HCT116 (cell line): Measurements from ENCODE around the gene STAC. TPM values are rescaled to one million over a fixed set of nuclear protein-coding genes. Genes with fewer than 3 reads are reported as not detected.
"Not testable (repeated sequence)": the region's sequence is repeated elsewhere in the genome, so short reads cannot be mapped to it uniquely, and the experiment has no call there.

ENCODE experiments used
- ATAC-seq: fragments of 200-7000 bp; cut with Tn5 transposase; 2 replicates; pipeline ENCODE4 v1.9.1; 2020; ENCODE audit warnings: mild to moderate bottlenecking, moderate library complexity
- BruUV-seq: library from RNA; stranded (reverse); fragments of 400-500 nt; replicated peaks from 2 replicates; lab custom pipeline; 2021; lab: Mats Ljungman, UMichigan
- CTCF ChIA-PET: fragments of 300-600 bp; sonication (Branson Sonifier 250); formaldehyde crosslinking; loops from one replicate; lab custom pipeline; 2021; ENCODE audit warnings: antibody characterized with exemption; lab: Charles Lee
- POLR2A ChIA-PET: fragments of 300-600, 350-600 bp; sonication (Branson Sonifier 250); formaldehyde crosslinking; loops from one replicate; lab custom pipeline; 2021; ENCODE audit warnings: antibody characterized with exemption; lab: Charles Lee
- RAD21 ChIA-PET, 2 experiments: fragments of 300-600 bp; sonication (Branson Sonifier 250); formaldehyde crosslinking; loops; one replicate each; lab custom pipeline; 2023; ENCODE audit warnings: low total read pairs in 2 of 2; ENCODE audit not compliant: uncharacterized antibody in 2 of 2, unreplicated experiment in 2 of 2, low non-redundant PET in 1 of 2; lab: Charles Lee
- DNase-seq: peaks from one replicate; pipeline ENCODE4 v3.0.0-alpha.2; 2010; ENCODE audit warnings: low read depth, low spot score
- H2AFZ ChIP-seq: fragments of 200-600 bp; shearing (Covaris generic), sonication (generic); 2 replicates; pipeline ENCODE4 v1.6.1; 2017; ENCODE audit warnings: low read depth, mixed run types, mixed read lengths, antibody characterized with exemption, low read length; ENCODE audit not compliant: poor library complexity, severe bottlenecking
- H3K27ac ChIP-seq: 2 replicates; pipeline ENCODE4 v1.5.1; 2012; ENCODE audit warnings: low read depth, low read length
- H3K27me3 ChIP-seq: fragments of 200-600 bp; sonication (generic); 2 replicates; pipeline ENCODE4 v1.6.1; 2016; ENCODE audit warnings: mixed run types, low read length, mixed read lengths; ENCODE audit not compliant: insufficient read depth
- H3K36me3 ChIP-seq, 2 experiments: fragments of 200-500 bp in 1 of 2; fragments of 200-600 bp in 1 of 2; sonication (Bioruptor generic) in 1 of 2; sonication (generic) in 1 of 2; 2 replicates each; pipeline versions ENCODE4 v1.5.1 to v1.6.1; 2014 to 2016; ENCODE audit warnings: low read length in 2 of 2, inconsistent platforms in 1 of 2, mixed read lengths in 1 of 2, mixed run types in 1 of 2; ENCODE audit not compliant: insufficient read depth in 2 of 2, control insufficient read depth in 1 of 2
- H3K4me1 ChIP-seq, 2 experiments: fragments of 200-600 bp in 1 of 2; sonication (generic) in 1 of 2; 2 replicates each; pipeline versions ENCODE4 v1.5.1 to v1.6.1; 2012 to 2017; ENCODE audit warnings: low read length in 2 of 2, inconsistent platforms in 1 of 2, mild to moderate bottlenecking in 1 of 2, mixed read lengths in 1 of 2, mixed run types in 1 of 2, moderate library complexity in 1 of 2; ENCODE audit not compliant: insufficient read depth in 2 of 2, control insufficient read depth in 1 of 2
- H3K4me2 ChIP-seq: fragments of 200-600 bp; sonication (generic); 2 replicates; pipeline ENCODE4 v1.6.1; 2017; ENCODE audit warnings: mixed run types, low read length, mixed read lengths
- H3K4me3 ChIP-seq, 2 experiments: fragments of 200-600 bp in 1 of 2; sonication (generic) in 1 of 2; replicated peaks in 1 of 2; 2 replicates each; pipeline ENCODE4 v1.5.1; 2011 to 2016; ENCODE audit warnings: low read length in 2 of 2, control low read depth in 1 of 2, low read depth in 1 of 2, mild to moderate bottlenecking in 1 of 2, mixed read lengths in 1 of 2, mixed run types in 1 of 2
- H3K79me2 ChIP-seq: fragments of 200-600 bp; sonication (generic); 2 replicates; pipeline ENCODE4 v1.6.1; 2017; ENCODE audit warnings: mild to moderate bottlenecking, mixed run types, low read length, moderate library complexity, mixed read lengths; ENCODE audit not compliant: insufficient read depth
- H3K9ac ChIP-seq: fragments of 200-600 bp; sonication (generic); 2 replicates; pipeline ENCODE4 v1.6.1; 2016; ENCODE audit warnings: low read length, mixed read lengths
- H3K9me2 ChIP-seq: fragments of 200-600 bp; sonication (generic), shearing (Covaris generic); 2 replicates; pipeline ENCODE4 v1.6.1; 2017; ENCODE audit warnings: mixed run types, mild to moderate bottlenecking, moderate library complexity; ENCODE audit not compliant: insufficient read depth
- H3K9me3 ChIP-seq, 2 experiments: fragments of 200-500 bp in 1 of 2; fragments of 200-600 bp in 1 of 2; sonication (Bioruptor generic) in 1 of 2; sonication (generic) in 1 of 2; 2 replicates each; pipeline ENCODE4 v1.6.1; 2014 to 2017; ENCODE audit warnings: low read length in 2 of 2, mixed read lengths in 2 of 2, inconsistent platforms in 1 of 2, low read depth in 1 of 2, mild to moderate bottlenecking in 1 of 2, mixed run types in 1 of 2, moderate library complexity in 1 of 2; ENCODE audit not compliant: control insufficient read depth in 1 of 2, insufficient read depth in 1 of 2
- H4K20me1 ChIP-seq: fragments of 200-600 bp; sonication (generic), shearing (Covaris generic); 2 replicates; pipeline ENCODE4 v1.6.1; 2017; ENCODE audit warnings: mixed run types, mild to moderate bottlenecking, moderate library complexity; ENCODE audit not compliant: insufficient read depth
- CEBPB ChIP-seq: IDR thresholded peaks from 2 replicates; pipeline ENCODE4 v1.6.1; 2012; ENCODE audit warnings: low read depth
- EGR1 ChIP-seq: IDR thresholded peaks from 2 replicates; pipeline ENCODE4 v1.6.1; 2012; ENCODE audit warnings: low read depth
- EZH2 ChIP-seq: fragments of 200-600 bp; sonication (generic); IDR thresholded peaks from 2 replicates; pipeline ENCODE4 v1.6.1; 2017; ENCODE audit warnings: antibody characterized with exemption, mixed run types
- EZH2phosphoT487 ChIP-seq: fragments of 200-600 bp; IDR thresholded peaks from 2 replicates; pipeline ENCODE4 v1.6.1; 2018; ENCODE audit warnings: antibody characterized with exemption, borderline replicate concordance
- FOSL1 ChIP-seq: IDR thresholded peaks from 2 replicates; pipeline ENCODE4 v1.6.1; 2012; ENCODE audit warnings: low read depth
- JUND ChIP-seq: IDR thresholded peaks from 2 replicates; pipeline ENCODE4 v1.6.1; 2012
- MAX ChIP-seq: IDR thresholded peaks from 2 replicates; pipeline ENCODE4 v1.6.1; 2012
- POLR2A ChIP-seq: IDR thresholded peaks from 2 replicates; pipeline ENCODE4 v1.7.0; 2011; ENCODE audit warnings: borderline replicate concordance; ENCODE audit not compliant: insufficient read depth, insufficient read length; ENCODE audit errors: extremely low read depth
- POLR2AphosphoS5 ChIP-seq: IDR thresholded peaks from 2 replicates; pipeline ENCODE4 v1.6.1; 2011; ENCODE audit warnings: mild to moderate bottlenecking, low read depth, low read length, moderate library complexity
- RAD21 ChIP-seq: IDR thresholded peaks from 2 replicates; pipeline ENCODE4 v1.6.1; 2012; ENCODE audit warnings: low read depth, mild to moderate bottlenecking
- SIN3A ChIP-seq: IDR thresholded peaks from 2 replicates; pipeline ENCODE4 v1.6.1; 2012; ENCODE audit warnings: low read depth
- SP1 ChIP-seq: IDR thresholded peaks from 2 replicates; pipeline ENCODE4 v1.6.1; 2012; ENCODE audit warnings: low read depth
- SRF ChIP-seq: IDR thresholded peaks from 2 replicates; pipeline ENCODE4 v1.6.1; 2012; ENCODE audit warnings: low read depth
- TCF7L2 ChIP-seq: IDR thresholded peaks from 2 replicates; pipeline ENCODE4 v1.7.0; 2011; ENCODE audit warnings: borderline replicate concordance, inconsistent platforms; ENCODE audit not compliant: insufficient read depth, insufficient read length; ENCODE audit errors: extremely low read depth
- YY1 ChIP-seq: IDR thresholded peaks from 2 replicates; pipeline ENCODE4 v1.6.1; 2011; ENCODE audit warnings: low read length, low read depth, moderate library complexity, mild to moderate bottlenecking; ENCODE audit not compliant: insufficient replicate concordance; ENCODE audit errors: extremely low read depth
- ZBTB33 ChIP-seq: IDR thresholded peaks from 2 replicates; pipeline ENCODE4 v1.6.1; 2011; ENCODE audit warnings: mild to moderate bottlenecking, low read length, moderate library complexity; ENCODE audit not compliant: insufficient replicate concordance; ENCODE audit errors: extremely low read depth
- ZFX ChIP-seq: fragments of 450-650 bp; IDR thresholded peaks from 2 replicates; pipeline ENCODE4 v1.6.1; 2017
- ZNF274 ChIP-seq: fragments of 200-500 bp; sonication (Bioruptor generic); IDR thresholded peaks from 2 replicates; pipeline ENCODE4 v1.6.1; 2014; ENCODE audit warnings: mild to moderate bottlenecking, low read depth, low read length, inconsistent platforms
- intact Hi-C: fragments of 100-400 bp; cut with micrococcal nuclease; formaldehyde crosslinking; loops from 2 replicates; pipeline ENCODE4 v1.10.0; 2022
- total RNA-seq: library from RNA; stranded (reverse); gene quantifications from one replicate; pipeline ENCODE4 v1.2.1, GENCODE V29; 2021; ENCODE audit not compliant: unreplicated experiment
- TF ChIP-seq, protein P1 (sequence below): IDR thresholded peaks from 2 replicates; pipeline ENCODE4 v1.6.1; 2012
- TF ChIP-seq, protein P2 (sequence below), 3 experiments: fragments of 200-600 bp in 1 of 3; sonication (generic) in 1 of 3; IDR thresholded peaks in 2 of 3; conservative IDR thresholded peaks in 1 of 3; 2 replicates each; pipeline ENCODE4 v1.5.1; 2012 to 2017; ENCODE audit warnings: low read depth in 2 of 3, low read length in 2 of 3, antibody characterized with exemption in 1 of 3, borderline replicate concordance in 1 of 3, control low read depth in 1 of 3, mild to moderate bottlenecking in 1 of 3, mixed read lengths in 1 of 3, mixed run types in 1 of 3, moderate library complexity in 1 of 3; ENCODE audit not compliant: insufficient read depth in 1 of 3

STAC gene
- total RNA-seq, 1 experiment from 2014 or later, result not detected

DNA sequence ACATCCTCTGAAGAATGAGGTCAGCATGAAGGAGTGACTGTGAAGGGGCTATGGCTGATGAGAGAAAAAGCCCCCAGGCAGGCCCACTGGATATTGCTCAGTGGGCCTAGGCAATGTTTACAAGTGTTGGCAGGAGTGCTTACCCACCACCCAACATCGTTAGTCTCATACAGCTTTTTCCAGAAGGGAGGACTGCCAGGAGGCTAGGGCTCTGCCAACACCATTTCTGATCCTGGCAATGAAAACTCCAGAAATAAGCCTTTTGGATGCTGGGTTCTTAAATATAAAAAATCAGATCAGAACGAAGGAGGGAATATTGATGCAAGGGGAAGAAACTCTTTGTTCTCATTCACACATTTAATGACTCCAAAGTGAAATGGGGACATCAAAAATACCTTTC is 194.9 kb downstream of the STAC start:
- Histone ChIP-seq H2AFZ (no peak overlapping the region), H3K27ac (no peak overlapping the region), H3K79me2 (no peaks in the 10 kb centered on the region), H4K20me1 (no peaks in the 10 kb centered on the region), H3K4me2 (no peak overlapping the region), H3K9me2 (no peaks in the 10 kb centered on the region), H3K9me3 (no peaks in the 10 kb centered on the region), H3K9ac (no peak overlapping the region), H3K4me3 (no peak overlapping the region), H3K36me3 (no peaks in the 10 kb centered on the region), H3K4me1 (no peaks in the 10 kb centered on the region), H3K27me3 (no peaks in the 10 kb centered on the region)
- no peak for DNase-seq
- TF ChIP-seq MAX (no peak), FOSL1 (no peak), POLR2A (no peak), ZFX (no peak), CEBPB (no peak), ZBTB33 (no peak), POLR2AphosphoS5 (no peak), YY1 (no peak), EZH2 (no peak), RAD21 (no peak), SIN3A (no peak), EGR1 (no peak), SP1 (no peak), SRF (no peak), TCF7L2 (no peak), EZH2phosphoT487 (no peak), ZNF274 (no peak), JUND (no peak)
- TF ChIP-seq, protein P1, sequence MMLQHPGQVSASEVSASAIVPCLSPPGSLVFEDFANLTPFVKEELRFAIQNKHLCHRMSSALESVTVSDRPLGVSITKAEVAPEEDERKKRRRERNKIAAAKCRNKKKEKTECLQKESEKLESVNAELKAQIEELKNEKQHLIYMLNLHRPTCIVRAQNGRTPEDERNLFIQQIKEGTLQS, result no peak
- TF ChIP-seq, protein P2, sequence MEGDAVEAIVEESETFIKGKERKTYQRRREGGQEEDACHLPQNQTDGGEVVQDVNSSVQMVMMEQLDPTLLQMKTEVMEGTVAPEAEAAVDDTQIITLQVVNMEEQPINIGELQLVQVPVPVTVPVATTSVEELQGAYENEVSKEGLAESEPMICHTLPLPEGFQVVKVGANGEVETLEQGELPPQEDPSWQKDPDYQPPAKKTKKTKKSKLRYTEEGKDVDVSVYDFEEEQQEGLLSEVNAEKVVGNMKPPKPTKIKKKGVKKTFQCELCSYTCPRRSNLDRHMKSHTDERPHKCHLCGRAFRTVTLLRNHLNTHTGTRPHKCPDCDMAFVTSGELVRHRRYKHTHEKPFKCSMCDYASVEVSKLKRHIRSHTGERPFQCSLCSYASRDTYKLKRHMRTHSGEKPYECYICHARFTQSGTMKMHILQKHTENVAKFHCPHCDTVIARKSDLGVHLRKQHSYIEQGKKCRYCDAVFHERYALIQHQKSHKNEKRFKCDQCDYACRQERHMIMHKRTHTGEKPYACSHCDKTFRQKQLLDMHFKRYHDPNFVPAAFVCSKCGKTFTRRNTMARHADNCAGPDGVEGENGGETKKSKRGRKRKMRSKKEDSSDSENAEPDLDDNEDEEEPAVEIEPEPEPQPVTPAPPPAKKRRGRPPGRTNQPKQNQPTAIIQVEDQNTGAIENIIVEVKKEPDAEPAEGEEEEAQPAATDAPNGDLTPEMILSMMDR (IDR thresholded peaks at IDR 0.05 in 2 of 3, conservative IDR thresholded peaks at IDR 0.05 in 1 of 3; ENCODE audit: borderline replicate concordance in 1 of 3, insufficient read depth in 1 of 3, low read depth in 2 of 3, low read length in 2 of 3), result no peak
- RAD21 ChIA-PET, result no interaction called here
- intact Hi-C loops, result no loop called here
- CTCF ChIA-PET, result no interaction called here
- POLR2A ChIA-PET, result no interaction called here
- BruUV-seq, result no TSS peak
- ATAC-seq, result no peak

DNA sequence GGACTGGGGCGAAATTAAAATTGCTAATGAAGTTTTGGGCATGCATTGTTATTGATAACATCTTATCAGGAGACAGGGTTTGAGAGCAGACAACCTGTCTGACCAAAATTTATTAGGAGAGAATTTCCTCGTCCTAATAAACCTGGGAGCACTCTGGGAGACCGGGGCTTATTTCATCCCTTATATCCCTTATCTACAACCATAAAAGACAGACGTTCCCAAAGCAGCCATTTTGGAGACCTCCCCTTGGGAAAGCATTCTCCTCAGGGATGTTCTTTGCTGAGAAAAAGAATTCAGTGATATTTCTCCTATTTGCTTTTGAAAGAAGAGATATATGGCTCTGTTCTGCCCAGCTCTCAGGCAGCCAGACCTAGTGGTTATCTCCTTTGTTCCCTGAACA is 198.1 kb downstream of the STAC start:
- H2AFZ ChIP-seq, H3K9me3 ChIP-seq, POLR2A ChIA-PET, intact Hi-C loops, H3K36me3 ChIP-seq, ATAC-seq, H3K9ac ChIP-seq, H3K9me2 ChIP-seq, H3K4me3 ChIP-seq, DNase-seq, RAD21 ChIA-PET, CTCF ChIA-PET, H3K27me3 ChIP-seq, H3K79me2 ChIP-seq, H3K4me1 ChIP-seq, BruUV-seq, H3K27ac ChIP-seq, H3K4me2 ChIP-seq, H4K20me1 ChIP-seq: not testable (repeated sequence)
